HG02852 (cell line): Measurements from ENCODE around the gene TPCN2.
"Not testable (repeated sequence)": the region's sequence is repeated elsewhere in the genome, so short reads cannot be mapped to it uniquely, and the experiment has no call there.

ENCODE experiments used
- ATAC-seq: cut with Tn5 transposase; IDR thresholded peaks from one replicate; pipeline ENCODE4 v1.9.1; 2021; ENCODE audit warnings: mild to moderate bottlenecking, moderate library complexity; ENCODE audit not compliant: unreplicated experiment

TPCN2 gene

DNA sequence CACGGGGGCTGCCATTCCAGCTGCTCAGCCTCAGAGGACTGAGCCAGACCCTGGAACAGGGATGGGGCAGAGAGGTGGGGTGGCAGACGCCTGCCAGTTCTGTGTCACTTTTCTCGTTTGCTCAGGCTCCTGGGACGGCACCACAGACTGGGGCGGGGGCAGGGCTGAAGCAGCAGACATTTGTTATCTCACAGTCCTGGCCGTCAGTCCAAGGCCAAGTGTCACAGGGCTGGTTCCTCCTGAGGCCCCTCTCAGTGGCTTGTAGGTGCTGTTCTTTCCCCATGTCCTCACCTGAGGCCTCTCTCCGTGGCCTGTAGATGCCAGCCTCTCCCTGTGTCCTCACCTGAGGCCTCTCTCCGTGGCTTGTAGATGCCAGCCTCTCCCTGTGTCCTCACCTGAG, 24.7 kb downstream of the TPCN2 start:
- ATAC-seq: no peak

- no peak for ATAC-seq
These were observed 25.8 kb downstream of the TPCN2 start for GRCh38 chr11:69074375-69075140.

GRCh38 chr11:69075421-69076128, 26.8 kb downstream of the TPCN2 start:
- ATAC-seq: no peak

- ATAC-seq: no peak
These were observed 27.5 kb downstream of the TPCN2 start for GRCh38 chr11:69076129-69076791.

DNA sequence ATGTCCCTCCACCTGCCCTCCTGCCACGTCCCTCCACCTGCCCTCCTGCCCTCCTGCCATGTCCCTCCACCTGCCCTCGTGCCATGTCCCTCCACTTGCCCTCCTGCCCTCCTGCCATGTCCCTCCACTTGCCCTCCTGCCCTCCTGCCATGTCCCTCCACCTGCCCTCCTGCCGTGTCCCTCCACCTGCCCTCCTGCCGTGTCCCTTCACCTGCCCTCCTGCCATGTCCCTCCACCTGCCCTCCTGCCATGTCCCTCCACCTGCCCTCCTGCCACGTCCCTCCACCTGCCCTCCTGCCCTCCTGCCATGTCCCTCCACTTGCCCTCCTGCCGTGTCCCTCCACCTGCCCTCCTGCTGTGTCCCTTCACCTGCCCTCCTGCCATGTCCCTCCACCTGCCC, 28.2 kb downstream of the TPCN2 start:
- ATAC-seq: not testable (repeated sequence)

- no peak for ATAC-seq
These were observed 29.8 kb downstream of the TPCN2 start for GRCh38 chr11:69078508-69078907.

- ATAC-seq: no peak
These were observed 30.3 kb downstream of the TPCN2 start for GRCh38 chr11:69078930-69079605.

GRCh38 chr11:69079661-69080256, 31.0 kb downstream of the TPCN2 start:
- ATAC-seq: no peak

GRCh38 chr11:69080257-69080995, 31.7 kb downstream of the TPCN2 start:
- no peak for ATAC-seq

GRCh38 chr11:69081180-69081579, 32.4 kb downstream of the TPCN2 start:
- ATAC-seq: no peak

DNA sequence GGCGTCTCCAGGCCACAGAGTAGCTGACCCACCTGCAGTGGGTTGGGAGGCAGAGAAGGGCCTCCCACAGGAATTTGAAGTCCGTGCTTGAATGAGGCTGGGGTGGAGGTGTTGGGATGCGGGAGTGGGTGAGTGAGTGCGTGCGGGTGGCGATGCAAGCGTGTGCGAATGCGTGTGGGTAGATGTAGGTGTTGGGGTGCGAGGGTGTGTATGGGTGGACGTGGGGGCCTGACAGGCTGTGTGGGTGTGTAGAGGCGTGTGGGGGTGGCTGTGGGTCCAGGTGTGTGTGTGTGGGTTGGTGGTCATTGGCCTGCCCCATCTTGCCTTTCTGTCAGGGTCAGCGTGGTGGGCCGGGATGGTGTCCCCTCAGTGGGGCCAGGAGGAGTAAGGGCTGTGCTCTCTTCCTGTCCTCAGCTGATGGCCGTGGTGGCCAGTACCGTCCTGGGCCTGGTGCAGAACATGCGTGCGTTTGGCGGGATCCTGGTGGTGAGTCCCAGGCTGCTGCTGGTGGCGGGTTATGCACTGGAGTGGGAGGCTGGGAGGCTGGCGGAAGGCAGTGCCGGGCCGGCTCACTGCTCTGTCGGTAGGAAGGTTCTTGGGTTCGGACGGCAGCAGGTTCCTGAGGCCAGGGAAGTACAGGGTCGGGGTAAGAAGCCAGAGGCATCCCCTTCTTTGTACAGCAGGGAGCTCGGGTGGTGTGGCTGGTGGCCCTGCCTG, 35.0 kb downstream of the TPCN2 start:
- no peak for ATAC-seq

DNA sequence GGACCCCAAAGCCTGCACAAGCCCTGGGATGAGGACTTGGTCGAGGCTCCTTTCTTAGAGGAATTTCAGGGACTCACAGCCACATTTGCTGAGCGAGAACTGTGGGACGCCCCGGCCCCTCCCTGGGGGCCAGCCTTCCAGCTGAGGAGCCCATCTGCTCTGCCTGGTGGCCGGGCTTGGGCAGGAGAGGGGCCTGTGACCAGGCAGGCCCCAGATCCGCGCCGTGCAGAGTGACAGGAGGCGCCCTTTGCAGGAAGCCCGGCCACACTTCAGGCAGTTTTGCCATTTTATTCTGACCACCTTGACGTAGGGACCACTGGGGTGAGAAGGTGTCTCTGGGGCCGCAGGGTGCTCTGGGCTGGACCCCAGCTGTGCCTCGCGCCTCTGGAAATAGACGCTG, 35.6 kb downstream of the TPCN2 start:
- ATAC-seq: no peak

DNA sequence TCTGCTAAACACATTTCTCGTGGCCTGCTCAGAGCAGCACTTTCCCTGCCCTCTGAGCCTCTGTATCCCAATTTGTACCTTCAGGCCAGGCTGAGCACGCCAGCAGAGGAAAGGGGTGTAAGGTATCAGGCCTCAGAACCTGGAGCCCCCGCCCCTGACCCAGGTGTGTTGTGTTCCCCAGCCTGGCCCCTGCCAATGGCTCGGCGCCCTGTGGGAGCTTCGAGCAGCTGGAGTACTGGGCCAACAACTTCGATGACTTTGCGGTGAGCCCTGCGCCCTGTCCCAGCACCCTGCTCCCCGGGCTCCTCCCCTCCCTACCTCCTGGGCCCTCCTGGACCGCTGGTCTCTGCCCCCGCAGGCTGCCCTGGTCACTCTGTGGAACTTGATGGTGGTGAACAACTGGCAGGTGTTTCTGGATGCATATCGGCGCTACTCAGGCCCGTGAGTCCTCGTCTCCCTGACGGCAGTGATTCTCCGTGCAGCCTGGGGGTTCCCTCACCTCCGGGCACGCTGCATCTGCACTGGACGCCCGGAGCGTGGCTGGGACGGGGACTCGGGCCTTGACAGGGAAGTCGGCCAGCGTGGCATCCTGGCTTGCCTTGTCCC, 36.9 kb downstream of the TPCN2 start:
- no peak for ATAC-seq

DNA sequence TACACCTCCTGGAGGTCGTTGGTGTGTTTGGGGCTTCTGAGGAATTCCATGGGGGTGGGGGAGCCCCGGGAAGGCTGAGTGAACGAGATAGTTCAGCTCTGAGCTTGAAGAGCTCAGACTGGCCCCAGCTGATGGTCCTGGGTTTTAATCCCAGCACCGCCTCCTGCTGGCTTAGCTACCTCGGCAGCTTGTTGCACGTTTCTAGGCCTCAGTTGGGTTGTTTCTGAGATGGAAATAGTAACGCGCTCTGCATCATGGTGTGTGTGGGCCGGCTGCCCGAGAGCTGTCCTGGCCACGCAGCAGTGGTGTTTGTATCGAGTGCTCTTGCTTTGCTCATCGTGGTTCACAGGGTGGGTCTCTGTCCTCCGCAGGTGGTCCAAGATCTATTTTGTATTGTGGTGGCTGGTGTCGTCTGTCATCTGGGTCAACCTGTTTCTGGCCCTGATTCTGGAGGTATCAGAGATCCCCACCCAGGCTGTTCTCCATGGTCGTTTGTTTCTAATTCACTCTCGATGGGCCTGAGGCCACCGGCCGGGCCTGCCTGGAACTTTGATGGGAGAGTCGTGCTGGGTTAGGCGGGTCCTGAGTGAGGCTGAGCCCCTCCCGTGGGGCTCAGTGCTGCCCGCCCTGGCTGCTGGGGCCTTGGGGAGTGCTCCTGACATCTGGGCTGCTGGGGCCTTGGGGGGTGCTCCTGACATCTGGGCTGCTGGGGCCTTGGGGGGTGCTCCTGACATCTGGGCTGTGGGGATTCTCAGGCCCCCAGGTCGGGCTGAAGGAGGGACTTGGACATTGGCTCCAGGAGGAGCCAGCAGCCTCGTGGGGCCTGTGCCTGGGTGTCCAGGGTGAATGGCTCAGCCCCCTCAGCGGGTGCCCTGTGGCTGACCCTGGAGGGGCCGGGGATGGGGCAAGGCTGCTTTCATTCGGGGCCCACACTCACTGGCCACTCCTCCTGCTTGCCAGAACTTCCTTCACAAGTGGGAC, 37.7 kb downstream of the TPCN2 start:
- no peak for ATAC-seq

GRCh38 chr11:69087133-69087524, 38.4 kb downstream of the TPCN2 start:
- no peak for ATAC-seq

- no peak for ATAC-seq
These were observed 39.1 kb downstream of the TPCN2 start for GRCh38 chr11:69087811-69088210.

DNA sequence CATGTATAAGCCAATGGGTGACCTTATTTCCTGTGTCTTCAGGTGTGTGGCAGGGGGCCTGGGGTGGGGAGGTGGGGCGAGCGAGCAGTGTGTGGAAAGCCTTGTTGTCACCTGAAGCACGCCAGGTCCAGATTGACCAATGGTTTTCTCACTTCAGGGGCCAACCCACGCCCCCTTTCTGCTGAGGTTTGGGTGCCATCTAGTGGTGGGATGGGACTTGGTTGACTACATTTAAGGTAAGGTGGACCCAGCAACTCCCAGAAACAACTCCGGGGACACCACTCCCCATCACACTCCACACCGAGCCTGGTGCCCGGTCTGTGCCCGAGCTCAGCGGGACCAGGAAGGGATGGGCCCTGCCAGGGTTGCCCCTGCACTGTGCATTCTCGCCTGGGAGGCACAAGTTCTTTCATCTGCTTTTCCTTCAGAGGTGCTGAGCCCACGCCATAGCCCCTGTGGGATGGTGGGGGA, 40.0 kb downstream of the TPCN2 start:
- no peak for ATAC-seq

DNA sequence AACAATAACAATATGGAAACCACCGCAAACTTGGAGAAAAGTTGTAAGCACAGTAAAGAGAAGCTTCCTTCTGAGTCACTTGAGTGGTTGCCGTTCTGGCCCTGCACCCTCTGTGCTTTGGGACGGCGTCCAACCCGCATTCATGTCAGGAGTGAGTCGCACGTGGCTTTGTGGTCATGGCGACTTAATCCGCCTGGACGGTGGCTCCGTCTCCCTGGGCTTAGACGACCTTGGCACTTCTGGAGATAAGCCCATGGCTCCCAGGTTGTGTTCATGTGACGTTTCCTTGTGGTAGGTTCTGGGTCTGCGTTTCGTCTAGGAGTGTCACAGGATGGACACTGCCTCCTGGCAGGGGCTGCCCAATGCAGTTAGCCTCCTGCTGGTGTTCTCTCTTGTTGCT, 40.5 kb downstream of the TPCN2 start:
- no peak for ATAC-seq
